ENCODE results near the gene ANK3. TPM values are rescaled to one million over a fixed set of nuclear protein-coding genes. Genes with fewer than 3 reads are reported as not detected.

The ANK3 gene
- total and polyA plus RNA-seq, 8 donors = 3.6 to 115 (median 31.1) TPM

- H3K27ac ChIP-seq = no peak overlapping the region
- H3K9me3 ChIP-seq = no peaks in the 10 kb centered on the region
- peaks cover 0 to 16% (median 7%) of the 10 kb centered on the region in 4 donors for H3K4me1 ChIP-seq
- TF ChIP-seq CTCF (IDR thresholded peaks at IDR 0.05) (no peak), EP300 (IDR thresholded peaks at IDR 0.05) (no peak), POLR2AphosphoS5 (IDR thresholded peaks at IDR 0.05) (no peak), POLR2A (IDR thresholded peaks at IDR 0.05) (no peak)
- no peak overlapping the region for H3K4me3 ChIP-seq
- intact Hi-C loops (cut with DNase I; ENCODE audit: low total_unique reads) = no loop called here
- no peak for DNase-seq
- no peaks in the 10 kb centered on the region for H3K27me3 ChIP-seq
- no peaks in the 10 kb centered on the region for H3K36me3 ChIP-seq
Observed at GRCh38 chr10:60125895-60126294, 263.8 kb downstream of the ANK3 start.

GRCh38 chr10:60124536-60124935, 265.1 kb downstream of the ANK3 start:
- no peak overlapping the region for H3K27ac ChIP-seq
- H3K4me1 ChIP-seq = peaks cover 0 to 16% (median 7%) of the 10 kb centered on the region in 4 donors
- no peaks in the 10 kb centered on the region for H3K36me3 ChIP-seq
- H3K9me3 ChIP-seq = no peaks in the 10 kb centered on the region
- DNase-seq = no peak
- no peak overlapping the region for H3K4me3 ChIP-seq
- no peaks in the 10 kb centered on the region for H3K27me3 ChIP-seq
- TF ChIP-seq POLR2AphosphoS5 (IDR thresholded peaks at IDR 0.05) (no peak), EP300 (IDR thresholded peaks at IDR 0.05) (no peak), POLR2A (IDR thresholded peaks at IDR 0.05) (no peak), CTCF (IDR thresholded peaks at IDR 0.05) (no peak)
- WGBS, 5 donors = 90 to 97% (median 95%) methylated on average over 5 of the region's 5 CpGs
- intact Hi-C loops (cut with DNase I; ENCODE audit: low total_unique reads) = no loop called here

- peak overlapping the region in 2 of 5 donors; percentile 31 to 40 for H3K27ac ChIP-seq
- no peaks in the 10 kb centered on the region for H3K36me3 ChIP-seq
- no peaks in the 10 kb centered on the region for H3K9me3 ChIP-seq
- WGBS, 5 donors = 50 to 73% (median 60%) methylated on average over 2 of the region's 2 CpGs
- TF ChIP-seq POLR2A (IDR thresholded peaks at IDR 0.05) (no peak), POLR2AphosphoS5 (IDR thresholded peaks at IDR 0.05) (no peak), EP300 (IDR thresholded peaks at IDR 0.05) (no peak), CTCF (IDR thresholded peaks at IDR 0.05) (no peak)
- intact Hi-C loops (cut with DNase I; ENCODE audit: low total_unique reads) = no loop called here
- H3K27me3 ChIP-seq = no peaks in the 10 kb centered on the region
- no peak overlapping the region for H3K4me3 ChIP-seq
- DNase-seq = no peak
- peaks cover 0 to 16% (median 7%) of the 10 kb centered on the region in 4 donors for H3K4me1 ChIP-seq
Observed at GRCh38 chr10:60123668-60124067, 266.0 kb downstream of the ANK3 start.

GRCh38 chr10:60123172-60123571, 266.5 kb downstream of the ANK3 start:
- 36 to 45% (median 39%) methylated on average over 3 of the region's 3 CpGs for WGBS, 5 donors
- intact Hi-C loops (cut with DNase I; ENCODE audit: low total_unique reads) = no loop called here
- peak overlapping the region in 2 of 5 donors; percentile 31 to 40 for H3K27ac ChIP-seq

More at GRCh38 chr10:60123172-60123571, 266.5 kb downstream of the ANK3 start:
- DNase-seq = peak in 1 of 2 donors; percentile 32
- Histone ChIP-seq H3K9me3 (no peaks in the 10 kb centered on the region), H3K36me3 (no peaks in the 10 kb centered on the region), H3K27me3 (no peaks in the 10 kb centered on the region), H3K4me1 (peaks cover 0 to 16% (median 7%) of the 10 kb centered on the region in 4 donors), H3K4me3 (no peak overlapping the region)
- TF ChIP-seq EP300 (IDR thresholded peaks at IDR 0.05) = no peak
- TF ChIP-seq CTCF (IDR thresholded peaks at IDR 0.05) = no peak
- TF ChIP-seq POLR2AphosphoS5 (IDR thresholded peaks at IDR 0.05) = peak in 1 of 3 donors; percentile 40
